ENCODE results near the gene NFATC2. TPM values are rescaled to one million over a fixed set of nuclear protein-coding genes. Genes with fewer than 3 reads are reported as not detected.

The NFATC2 gene
- total RNA-seq, 2 donors from 2014 or later, result 5.7 to 7.0 TPM

DNA sequence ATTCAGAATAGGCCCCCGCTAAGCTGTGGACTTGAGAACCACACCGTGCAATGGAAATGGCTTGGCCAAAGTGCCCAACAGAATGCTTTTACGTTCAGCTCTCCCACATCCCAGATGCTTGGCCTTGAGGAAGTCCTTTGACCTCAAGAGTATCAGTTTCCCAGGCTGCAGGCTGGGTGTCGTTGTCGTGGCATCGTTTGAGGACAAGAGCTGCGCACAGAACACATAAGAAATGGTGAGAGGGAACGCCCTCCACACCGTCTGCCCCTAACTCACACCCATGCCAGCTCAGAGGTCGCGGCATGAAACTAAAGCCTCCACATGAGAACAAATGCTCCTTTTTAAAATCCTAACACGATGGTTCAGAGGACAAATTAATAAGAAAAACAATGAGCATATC lies 37.0 kb downstream of the NFATC2 start:
- ATAC-seq (no peak), DNase-seq (no peak)
- intact Hi-C loops (cut with DNase I), result no loop called here

DNA sequence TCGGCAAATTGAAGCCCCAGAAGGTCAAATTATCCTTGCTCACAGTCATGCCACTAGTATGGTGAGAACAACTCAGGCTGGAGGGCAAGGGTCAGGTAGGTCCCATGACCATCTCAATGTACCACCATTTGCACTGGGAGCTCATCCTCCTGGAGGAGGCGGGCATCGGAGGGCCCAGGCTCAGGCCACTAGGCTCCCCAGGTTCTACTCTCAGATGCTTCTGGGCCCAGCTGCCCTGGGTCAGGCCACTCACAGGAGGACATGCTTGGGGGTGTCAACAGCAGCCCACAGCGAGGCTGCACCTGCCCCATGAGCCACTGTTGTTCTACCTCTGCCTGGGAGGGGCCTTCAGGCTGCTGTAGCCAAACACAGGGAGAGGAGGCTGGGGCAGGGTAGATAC lies 39.1 kb downstream of the NFATC2 start:
- ATAC-seq (no peak), DNase-seq (no peak)
- intact Hi-C loops (cut with DNase I), result no loop called here

DNA sequence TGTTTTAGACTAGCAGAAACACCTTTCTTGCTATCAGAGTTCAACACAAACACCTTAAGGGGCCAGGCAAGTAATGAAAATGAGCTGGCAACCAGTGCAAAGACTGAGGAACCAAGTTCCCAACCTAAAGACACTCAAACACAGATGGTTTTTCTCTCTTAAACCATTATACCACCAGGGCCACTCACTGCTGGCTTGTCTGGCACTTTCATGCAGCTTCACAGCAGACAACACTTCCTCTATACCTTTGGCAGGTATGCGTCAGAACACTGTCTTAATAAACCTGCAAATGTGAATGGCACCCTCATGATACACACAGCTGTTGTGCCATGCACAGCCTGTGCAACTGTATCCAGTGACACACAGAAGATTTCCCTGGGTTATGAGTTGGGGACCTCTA lies 41.6 kb downstream of the NFATC2 start:
- DNase-seq (no peak), ATAC-seq (no peak)
- intact Hi-C loops (cut with DNase I), result no loop called here

- intact Hi-C loops (cut with DNase I), result no loop called here
These were observed 42.2 kb downstream of the NFATC2 start for GRCh38 chr20:51500311-51500710.

GRCh38 chr20:51498765-51499540 lies 43.6 kb downstream of the NFATC2 start:
- intact Hi-C loops (cut with DNase I), result no loop called here
- DNase-seq (no peak), ATAC-seq (no peak)

More at GRCh38 chr20:51500311-51500710, 42.2 kb downstream of the NFATC2 start:
- ATAC-seq, result peak in 1 of 2 donors; percentile 87
- no peak for DNase-seq

DNA sequence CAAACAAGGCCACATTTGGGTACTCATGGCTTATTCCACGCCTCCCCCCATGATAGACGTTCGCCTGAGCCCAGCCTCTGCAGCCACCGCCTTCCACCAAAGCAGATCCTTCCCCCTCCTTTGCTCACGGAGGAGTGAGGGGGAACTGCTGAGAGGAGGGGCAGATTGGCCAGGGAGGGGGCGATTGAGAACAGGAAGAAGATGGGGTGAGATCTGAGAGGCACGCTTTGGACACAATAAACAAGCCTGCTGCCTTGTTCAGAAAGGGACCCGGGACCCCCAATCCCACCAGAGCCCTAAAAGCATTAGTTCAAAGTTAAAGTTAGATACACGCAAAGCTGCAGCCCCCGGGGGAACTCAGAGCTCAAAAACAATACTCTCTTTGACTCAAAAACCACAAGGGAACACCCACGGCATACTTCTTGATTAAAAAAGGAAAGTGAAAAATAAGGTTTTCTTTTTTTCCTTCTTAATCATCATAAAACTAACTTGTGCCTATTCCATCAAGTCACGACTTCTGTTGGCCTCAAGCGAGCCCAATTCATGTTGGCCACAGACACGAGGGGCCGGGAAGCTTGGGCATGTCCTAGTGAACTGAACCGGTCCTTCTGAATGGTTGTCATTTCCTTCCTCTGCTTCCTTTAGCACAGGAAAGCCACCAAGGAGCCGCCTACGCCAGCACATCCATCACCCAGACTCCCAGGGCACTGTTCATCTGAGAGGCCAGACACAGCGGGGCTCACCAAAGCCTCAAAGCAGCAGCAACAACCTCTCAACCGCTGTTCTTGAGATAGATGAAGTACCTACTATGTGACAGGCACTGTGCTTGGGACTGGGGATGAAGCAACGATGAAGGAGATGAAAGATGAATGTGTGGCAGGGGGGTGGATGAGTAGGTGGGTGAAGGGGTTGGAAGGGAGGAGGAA lies 44.7 kb downstream of the NFATC2 start:
- intact Hi-C loops (cut with DNase I), result no loop called here
- ATAC-seq, result peak; percentile 39 to 42
- DNase-seq, result peak; percentile 53

GRCh38 chr20:51496964-51497363 lies 45.6 kb downstream of the NFATC2 start:
- DNase-seq, result no peak
- intact Hi-C loops (cut with DNase I), result no loop called here
- no peak for ATAC-seq

GRCh38 chr20:51495921-51496545 lies 46.5 kb downstream of the NFATC2 start:
- ATAC-seq, result no peak
- no peak for DNase-seq
- intact Hi-C loops (cut with DNase I), result no loop called here

DNA sequence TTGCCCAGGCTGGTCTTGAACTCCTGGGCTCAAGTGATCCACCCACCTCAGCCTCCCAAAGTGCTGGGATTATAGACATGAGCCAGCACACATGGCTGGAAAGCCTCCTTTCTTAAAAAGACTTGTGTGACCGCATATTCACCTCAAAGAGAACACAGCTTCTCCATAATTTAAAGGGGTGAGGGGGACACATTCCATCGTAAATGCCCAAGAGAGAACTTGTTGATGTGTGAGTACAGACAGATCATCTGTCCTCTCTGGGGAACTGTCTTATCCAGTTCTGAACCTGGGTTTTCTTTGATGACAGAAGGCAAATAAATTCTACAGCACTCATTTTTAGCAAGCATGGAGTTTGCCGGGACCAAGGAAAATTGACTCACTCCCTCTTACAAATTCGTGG lies 47.2 kb downstream of the NFATC2 start:
- ATAC-seq, result no peak
- no peak for DNase-seq
- intact Hi-C loops (cut with DNase I), result no loop called here

DNA sequence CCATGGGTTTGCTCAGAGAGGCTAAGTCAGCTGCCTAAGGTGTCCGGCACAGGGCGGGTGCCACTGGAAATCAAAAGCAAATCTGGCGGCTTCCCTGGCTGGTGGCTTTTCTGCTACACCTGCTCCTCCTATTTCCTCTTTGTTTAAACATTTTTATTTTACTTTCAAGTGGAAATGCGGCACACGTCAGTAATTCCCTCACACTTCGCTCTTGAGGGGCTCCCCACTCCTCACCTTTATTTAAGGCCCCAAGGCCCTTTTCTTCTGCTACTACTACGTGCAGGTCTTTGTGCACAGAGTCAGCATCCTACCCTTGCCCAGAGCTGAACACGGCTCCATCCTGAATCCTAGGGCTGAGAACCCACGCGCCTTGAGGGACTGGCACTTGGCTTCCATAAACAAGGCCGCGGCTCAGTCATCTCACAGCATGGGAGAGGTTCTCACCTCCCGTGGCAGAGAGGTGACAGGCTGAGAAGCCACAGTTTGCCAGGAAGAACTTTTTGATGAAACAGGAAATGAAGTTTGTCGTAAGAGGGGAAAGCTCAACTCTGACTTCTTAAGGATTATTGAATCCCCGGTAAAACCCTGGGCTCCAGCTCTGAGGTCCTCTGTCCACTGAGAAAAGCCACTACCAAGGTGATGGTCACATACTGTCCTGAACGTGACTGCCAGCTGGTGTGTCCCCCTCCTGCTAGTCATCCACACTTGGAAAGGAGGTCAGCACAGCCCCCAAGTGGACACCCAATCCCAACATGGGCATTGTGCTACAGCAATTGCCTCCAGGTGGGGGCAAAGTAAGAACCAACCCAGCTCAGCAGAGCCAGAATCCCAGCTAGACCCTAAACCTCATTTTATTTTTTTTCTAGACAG lies 48.0 kb downstream of the NFATC2 start:
- no peak for DNase-seq
- no peak for ATAC-seq
- intact Hi-C loops (cut with DNase I), result no loop called here

DNA sequence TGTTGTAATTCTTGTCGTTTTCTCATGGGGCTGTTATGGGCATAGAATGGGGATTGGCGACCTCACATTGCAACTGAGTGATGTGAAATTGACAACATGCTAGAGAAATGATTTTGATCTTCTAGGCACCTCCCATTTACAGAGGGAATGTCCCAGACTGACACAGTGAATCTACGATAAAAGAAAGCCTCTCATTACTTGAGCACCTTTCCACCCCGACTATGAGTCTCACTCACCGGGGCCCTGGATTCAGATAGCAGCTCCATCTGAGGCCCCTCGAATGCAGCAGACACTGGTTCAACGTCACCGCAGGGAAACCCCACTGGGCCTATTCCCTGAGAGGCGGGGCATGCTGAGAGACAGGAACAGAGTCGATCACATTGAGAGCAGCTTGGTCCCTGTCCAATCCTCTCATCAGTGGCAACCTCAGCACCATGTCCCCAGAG lies 49.1 kb downstream of the NFATC2 start:
- intact Hi-C loops (cut with DNase I), result no loop called here
- ATAC-seq (no peak), DNase-seq (no peak)

GRCh38 chr20:51492167-51493092 lies 50.1 kb downstream of the NFATC2 start:
- DNase-seq (peak; percentile 91), ATAC-seq (peak; percentile 80 to 93)
- intact Hi-C loops (cut with DNase I), result no loop called here

DNA sequence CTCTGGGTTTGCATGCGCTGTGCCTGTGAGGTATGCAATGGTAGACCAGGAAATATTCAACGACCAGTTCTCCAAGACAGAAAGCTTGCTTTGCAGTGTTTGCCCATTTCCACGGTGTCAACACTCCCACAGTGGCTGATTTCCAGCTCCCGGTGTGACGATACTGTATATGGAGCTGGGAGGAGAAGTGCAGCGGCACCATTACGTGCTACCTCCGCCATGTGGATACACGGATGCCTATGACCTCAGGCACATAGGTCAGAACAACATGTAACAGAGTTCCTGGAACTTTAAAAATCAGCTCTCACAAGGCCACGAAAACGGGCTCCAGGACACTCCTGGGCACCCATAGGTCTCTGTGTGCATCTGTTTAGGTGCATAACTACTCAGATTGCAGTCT lies 51.1 kb downstream of the NFATC2 start:
- no peak for DNase-seq
- intact Hi-C loops (cut with DNase I), result no loop called here
- no peak for ATAC-seq

DNA sequence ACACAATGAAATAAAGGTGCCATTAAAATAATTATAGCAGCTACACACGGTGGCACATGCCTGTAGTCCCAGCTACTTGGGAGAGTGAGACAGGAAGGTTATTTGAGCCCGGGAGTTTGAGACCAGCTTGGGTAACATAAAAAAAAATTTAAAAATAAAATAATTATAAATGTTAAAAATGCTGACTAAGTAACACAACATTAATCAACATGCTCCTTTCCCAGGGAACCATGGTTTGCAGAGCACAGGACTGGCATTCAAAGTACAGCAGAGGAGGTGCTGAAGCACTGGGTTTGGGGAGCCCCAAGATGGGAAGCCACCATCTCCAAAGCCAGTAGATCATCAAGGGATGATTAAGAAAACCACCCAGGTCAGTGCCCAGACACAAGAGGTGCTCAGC lies 51.9 kb downstream of the NFATC2 start:
- DNase-seq (no peak), ATAC-seq (no peak)
- intact Hi-C loops (cut with DNase I), result no loop called here

- ATAC-seq, result no peak
- intact Hi-C loops (cut with DNase I), result no loop called here
- DNase-seq, result no peak
These were observed 52.9 kb downstream of the NFATC2 start for GRCh38 chr20:51489611-51490010.

GRCh38 chr20:51488331-51488730 lies 54.2 kb downstream of the NFATC2 start:
- intact Hi-C loops (cut with DNase I), result no loop called here
- ATAC-seq, result no peak
- no peak for DNase-seq

DNA sequence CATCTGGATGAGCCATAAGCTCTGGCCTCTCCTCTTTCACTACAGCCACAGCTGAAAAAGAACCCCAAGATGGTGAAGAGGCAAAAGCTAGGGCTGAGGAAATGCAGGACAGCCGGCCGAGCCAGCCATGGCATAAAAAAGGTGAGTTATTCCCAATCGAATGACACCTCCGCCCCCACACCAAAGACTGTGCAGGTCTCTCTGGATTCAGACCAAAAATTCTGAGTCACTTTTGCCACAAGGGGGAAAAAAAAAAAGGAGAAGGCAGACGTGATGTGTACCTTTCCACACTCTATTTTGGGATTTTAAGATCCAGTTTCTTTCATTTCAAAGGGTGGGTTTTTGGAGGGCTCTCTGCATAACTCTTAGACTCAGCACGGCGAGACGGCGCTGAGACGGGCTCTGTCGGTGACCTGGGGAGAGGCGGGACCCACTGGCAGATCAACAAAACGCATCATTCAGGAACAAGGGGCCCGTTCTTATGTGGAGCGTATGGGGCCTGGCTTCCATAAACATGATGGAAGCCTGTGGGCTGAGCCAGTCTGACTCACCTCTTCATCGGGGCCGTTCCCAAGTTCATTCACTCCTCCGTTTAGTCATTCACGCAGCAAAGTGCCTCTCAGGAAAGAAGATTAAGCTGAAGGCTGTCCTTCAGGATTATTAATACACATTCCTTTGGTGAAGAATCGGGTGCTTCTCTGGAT lies 54.8 kb downstream of the NFATC2 start:
- intact Hi-C loops (cut with DNase I), result no loop called here
- ATAC-seq, result peak in 1 of 2 donors; percentile 17
- no peak for DNase-seq
